ENCODE measurements around the gene PIGL. TPM values are rescaled to one million over a fixed set of nuclear protein-coding genes. Genes with fewer than 3 reads are reported as not detected.

PIGL gene
- total RNA-seq, 2 experiments from 2014 or later = 22.4 to 24.1 TPM

DNA sequence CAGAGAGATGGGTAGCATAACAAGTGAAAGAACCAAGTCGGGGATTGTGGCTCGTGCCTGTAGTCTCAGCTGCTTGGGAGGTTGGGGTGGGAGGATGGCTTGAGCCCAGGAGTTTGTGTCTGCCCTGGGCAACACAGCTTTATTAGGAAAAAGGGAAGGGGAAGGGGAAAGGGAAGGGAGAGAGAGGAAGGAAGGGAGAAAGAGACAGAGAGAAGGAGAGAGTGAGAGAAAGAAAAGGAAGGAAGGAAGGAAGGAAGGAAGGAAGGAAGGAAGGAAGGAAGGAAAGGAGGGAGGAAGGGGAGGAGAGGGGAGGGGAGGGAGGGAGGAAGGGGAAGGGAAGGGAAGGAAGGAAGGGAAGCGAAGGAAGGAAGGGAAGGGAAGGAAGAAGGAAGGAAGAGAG lies 103.0 kb downstream of the PIGL start:
- Mint-ChIP-seq H3K27ac (no peak overlapping the region), H3K4me3 (no peak overlapping the region), H3K9me3 (ENCODE audit: insufficient read depth) (no peaks in the 10 kb centered on the region), H3K4me1 (ENCODE audit: low read depth) (no peaks in the 10 kb centered on the region), H3K36me3 (ENCODE audit: low read depth) (peaks cover 6% of the 10 kb centered on the region), H3K27me3 (ENCODE audit: low read depth) (no peaks in the 10 kb centered on the region)
- ChIA-PET POLR2A (no interaction called here), CTCF (interaction anchor here (0.7 kb wide), 1 partner anchor 96 kb away, joined by 3 read pairs; no protein-coding TSS in a partner anchor)
- DNase-seq (no peak), ATAC-seq (no peak)

DNA sequence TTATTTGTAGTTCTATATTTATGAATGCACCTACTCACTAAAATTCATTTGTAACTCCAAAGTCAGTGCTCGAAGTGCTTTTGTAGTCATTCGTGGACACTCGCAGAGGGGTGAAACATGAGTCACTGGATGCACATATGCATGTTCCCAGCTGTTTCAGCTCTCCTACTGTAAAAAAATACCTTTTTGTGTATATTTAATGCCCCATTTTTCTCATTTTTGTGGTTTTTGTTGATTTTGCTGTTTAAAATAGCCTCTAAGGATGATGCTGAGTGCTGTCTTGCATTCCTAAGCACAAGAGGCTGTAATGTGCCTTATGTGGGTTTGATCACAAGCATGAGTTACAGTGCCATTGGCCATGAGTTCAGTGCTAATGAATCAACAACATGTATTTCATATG lies 105.6 kb downstream of the PIGL start:
- H3K36me3 Mint-ChIP-seq (ENCODE audit: low read depth) = peaks cover 10% of the 10 kb centered on the region
- H3K9me3 Mint-ChIP-seq (ENCODE audit: insufficient read depth) = no peaks in the 10 kb centered on the region
- no peaks in the 10 kb centered on the region for H3K27me3 Mint-ChIP-seq (ENCODE audit: low read depth)
- CTCF ChIA-PET = no interaction called here
- POLR2A ChIA-PET = no interaction called here
- no peak overlapping the region for H3K27ac Mint-ChIP-seq
- H3K4me3 Mint-ChIP-seq = no peak overlapping the region
- no peak for DNase-seq
- H3K4me1 Mint-ChIP-seq (ENCODE audit: low read depth) = no peaks in the 10 kb centered on the region
- ATAC-seq = no peak

DNA sequence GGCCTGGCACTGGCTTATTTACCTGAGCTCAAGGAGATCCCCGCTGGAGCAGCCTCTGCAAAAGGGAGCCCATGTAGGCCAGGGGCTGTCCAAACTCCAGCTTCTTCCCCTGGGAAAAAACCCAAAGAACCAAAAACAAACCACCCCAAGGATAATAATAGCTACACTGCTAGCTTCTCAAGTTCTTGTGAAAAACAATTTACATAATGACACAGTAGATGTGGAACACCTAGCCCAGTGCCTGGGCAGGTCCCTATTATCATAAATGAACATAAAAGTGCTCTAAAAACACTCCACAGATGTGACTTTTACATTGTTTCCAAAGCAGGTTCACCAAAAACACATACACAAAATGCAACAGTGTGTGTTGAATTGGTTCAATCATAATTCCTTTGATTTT lies 109.0 kb downstream of the PIGL start:
- ChIA-PET POLR2A (interaction anchor here (0.6 kb wide), 1 partner anchor 243 kb away, joined by 3 read pairs; no protein-coding TSS in a partner anchor), CTCF (interaction anchor here (1.3 to 3.0 kb wide), 3 partner anchors 21 to 38 kb away, joined by 3 to 9 read pairs (median 9); no protein-coding TSS in a partner anchor)
- ATAC-seq (no peak), DNase-seq (no peak)
- Mint-ChIP-seq H3K27ac (no peak overlapping the region), H3K4me3 (no peak overlapping the region), H3K9me3 (ENCODE audit: insufficient read depth) (no peaks in the 10 kb centered on the region), H3K27me3 (ENCODE audit: low read depth) (no peaks in the 10 kb centered on the region), H3K4me1 (ENCODE audit: low read depth) (no peaks in the 10 kb centered on the region), H3K36me3 (ENCODE audit: low read depth) (peaks cover 8% of the 10 kb centered on the region)

DNA sequence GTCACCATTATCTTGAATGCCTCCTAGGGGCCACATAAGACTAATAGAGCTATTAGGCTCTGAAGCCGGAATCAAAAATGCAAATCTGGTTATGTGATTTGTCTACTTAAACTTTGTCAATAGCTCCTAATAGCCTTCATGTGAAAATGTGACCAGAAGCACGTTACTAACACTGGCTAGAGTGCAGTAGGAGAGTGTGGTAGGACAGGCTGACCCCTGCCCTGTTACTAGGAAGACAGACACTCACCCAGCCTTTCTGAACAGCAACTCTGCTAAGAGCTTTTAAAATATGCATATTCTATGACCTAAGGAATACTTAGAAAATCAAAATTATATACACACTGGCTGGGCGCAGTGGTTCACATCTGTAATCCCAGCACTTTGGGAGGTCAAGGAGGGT lies 110.0 kb downstream of the PIGL start:
- Mint-ChIP-seq H3K9me3 (ENCODE audit: insufficient read depth) (no peaks in the 10 kb centered on the region), H3K4me1 (ENCODE audit: low read depth) (no peaks in the 10 kb centered on the region), H3K36me3 (ENCODE audit: low read depth) (peaks cover 8% of the 10 kb centered on the region), H3K27me3 (ENCODE audit: low read depth) (no peaks in the 10 kb centered on the region), H3K27ac (no peak overlapping the region), H3K4me3 (no peak overlapping the region)
- ATAC-seq = no peak
- ChIA-PET CTCF (interaction anchor here (0.8 to 3.0 kb wide), 4 partner anchors 22 to 41 kb away, joined by 3 to 9 read pairs (median 6); no protein-coding TSS in a partner anchor), POLR2A (no interaction called here)
- no peak for DNase-seq

DNA sequence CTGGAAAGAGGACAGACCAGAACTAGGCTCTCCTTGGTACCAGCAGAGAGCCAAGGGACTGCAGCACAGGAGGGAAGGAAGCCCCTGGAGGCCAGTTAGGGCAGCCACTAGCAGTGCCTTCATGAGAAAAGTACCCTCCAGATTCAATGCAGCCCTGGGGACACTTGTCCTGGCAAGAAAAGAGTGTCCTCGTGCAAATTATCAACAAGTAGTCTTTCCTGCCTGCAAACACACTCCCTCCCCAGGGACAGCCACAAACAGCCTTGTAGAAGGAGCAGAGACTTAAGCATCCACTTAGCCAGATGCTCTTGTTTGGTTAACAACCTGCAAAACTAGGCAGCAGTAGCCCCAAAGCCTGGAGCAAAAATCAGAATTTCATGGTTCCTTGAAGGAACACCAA lies 112.0 kb downstream of the PIGL start:
- ATAC-seq (no peak), DNase-seq (no peak)
- Mint-ChIP-seq H3K4me3 (no peak overlapping the region), H3K27me3 (ENCODE audit: low read depth) (no peaks in the 10 kb centered on the region), H3K27ac (no peak overlapping the region), H3K36me3 (ENCODE audit: low read depth) (peaks cover 8% of the 10 kb centered on the region), H3K4me1 (ENCODE audit: low read depth) (no peaks in the 10 kb centered on the region), H3K9me3 (ENCODE audit: insufficient read depth) (no peaks in the 10 kb centered on the region)
- CTCF ChIA-PET = no interaction called here
- POLR2A ChIA-PET = no interaction called here

DNA sequence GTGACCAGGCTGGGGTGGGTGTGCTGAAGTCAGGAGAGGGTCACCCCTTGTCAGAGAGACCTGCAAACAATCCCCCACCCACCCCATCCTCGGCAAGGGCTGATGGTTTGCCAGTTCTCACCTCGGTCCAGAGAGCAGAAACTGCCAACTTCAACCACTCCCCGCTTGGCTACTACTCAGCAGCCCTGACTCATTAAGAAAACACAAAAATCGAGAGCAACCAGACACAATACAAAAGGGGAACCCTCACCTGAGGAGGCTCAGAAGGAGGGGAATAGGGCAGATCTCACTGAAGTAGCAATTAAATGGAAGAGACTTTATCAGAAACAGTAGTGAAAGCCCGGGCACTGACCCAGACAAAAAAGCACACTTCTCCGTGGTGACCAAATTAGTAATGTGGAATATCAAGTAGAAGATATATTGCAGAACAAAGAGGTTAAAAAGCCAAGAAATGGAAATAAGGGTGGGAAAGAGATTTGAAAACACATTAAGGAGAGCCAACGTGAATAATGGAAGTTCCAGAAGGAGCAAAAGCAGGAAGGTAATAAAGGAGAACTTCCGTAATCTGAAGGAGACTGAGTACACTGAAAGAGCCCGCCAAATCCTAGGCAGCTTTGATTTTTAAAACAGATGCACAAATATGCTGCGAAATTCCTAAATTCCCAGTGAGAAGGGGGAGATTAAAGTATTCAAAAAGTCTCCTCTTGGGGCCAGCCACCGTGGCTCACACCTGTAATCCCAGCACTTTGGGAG lies 112.7 kb downstream of the PIGL start:
- POLR2A ChIA-PET = no interaction called here
- H3K27ac Mint-ChIP-seq = no peak overlapping the region
- H3K4me3 Mint-ChIP-seq = no peak overlapping the region
- no peaks in the 10 kb centered on the region for H3K27me3 Mint-ChIP-seq (ENCODE audit: low read depth)
- no peaks in the 10 kb centered on the region for H3K4me1 Mint-ChIP-seq (ENCODE audit: low read depth)
- H3K36me3 Mint-ChIP-seq (ENCODE audit: low read depth) = peaks cover 8% of the 10 kb centered on the region
- ATAC-seq = no peak
- H3K9me3 Mint-ChIP-seq (ENCODE audit: insufficient read depth) = no peaks in the 10 kb centered on the region
- no peak for DNase-seq
- CTCF ChIA-PET = interaction anchor here (0.7 kb wide), 1 partner anchor 123 kb away, joined by 3 read pairs; no protein-coding TSS in a partner anchor

DNA sequence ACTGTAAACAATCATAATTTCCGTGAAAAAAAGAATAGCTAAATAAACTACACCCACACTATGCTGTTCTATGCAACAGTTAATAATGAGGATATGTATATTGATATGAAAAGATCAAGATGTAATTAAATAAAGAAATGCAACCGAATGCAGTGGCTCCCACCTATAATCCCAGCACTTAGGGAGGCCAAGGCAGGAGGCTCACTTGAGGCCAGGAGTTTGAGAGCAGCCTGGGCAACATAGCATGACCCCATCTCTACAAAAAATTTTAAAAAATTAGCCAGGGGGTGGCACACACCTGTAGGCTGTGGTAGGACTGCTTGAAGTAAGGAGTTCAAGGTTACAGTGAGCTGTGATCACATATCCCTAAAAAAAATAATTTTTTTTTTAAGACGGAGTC lies 121.4 kb downstream of the PIGL start:
- Mint-ChIP-seq H3K9me3 (ENCODE audit: insufficient read depth) (no peaks in the 10 kb centered on the region), H3K27me3 (ENCODE audit: low read depth) (no peaks in the 10 kb centered on the region), H3K36me3 (ENCODE audit: low read depth) (peaks cover 15% of the 10 kb centered on the region), H3K4me3 (no peak overlapping the region), H3K27ac (no peak overlapping the region), H3K4me1 (ENCODE audit: low read depth) (no peaks in the 10 kb centered on the region)
- ATAC-seq (no peak), DNase-seq (no peak)
- POLR2A ChIA-PET = no interaction called here
- CTCF ChIA-PET = interaction anchor here (0.6 to 1.4 kb wide), 2 partner anchors 15 to 77 kb away, joined by 3 to 4 read pairs; partner anchors contain the start of genes CENPV and TRPV2

DNA sequence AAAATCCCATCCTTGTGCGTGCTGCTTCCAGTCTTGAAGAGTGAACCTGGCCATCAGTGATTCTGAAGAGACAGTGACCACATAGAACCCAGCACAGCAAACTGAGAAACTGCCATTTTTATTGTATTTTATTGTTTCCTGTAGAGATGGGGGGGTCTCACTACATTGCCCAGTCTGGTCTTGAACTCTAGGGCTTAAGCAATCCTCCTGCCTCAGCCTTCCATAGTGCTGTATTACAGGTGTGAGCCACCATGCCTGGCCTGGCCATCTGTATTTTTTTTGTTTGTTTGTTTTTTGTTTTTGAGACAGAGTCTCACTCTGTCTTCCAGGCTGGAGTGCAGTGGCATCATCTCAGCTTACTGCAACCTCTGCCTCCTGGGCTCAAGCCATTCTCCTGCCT lies 122.4 kb downstream of the PIGL start:
- no peak for ATAC-seq
- H3K27ac Mint-ChIP-seq = no peak overlapping the region
- H3K9me3 Mint-ChIP-seq (ENCODE audit: insufficient read depth) = no peaks in the 10 kb centered on the region
- H3K27me3 Mint-ChIP-seq (ENCODE audit: low read depth) = no peaks in the 10 kb centered on the region
- peaks cover 22% of the 10 kb centered on the region for H3K36me3 Mint-ChIP-seq (ENCODE audit: low read depth)
- no peak overlapping the region for H3K4me3 Mint-ChIP-seq
- peaks cover 1% of the 10 kb centered on the region for H3K4me1 Mint-ChIP-seq (ENCODE audit: low read depth)
- ChIA-PET CTCF (no interaction called here), POLR2A (no interaction called here)
- no peak for DNase-seq

DNA sequence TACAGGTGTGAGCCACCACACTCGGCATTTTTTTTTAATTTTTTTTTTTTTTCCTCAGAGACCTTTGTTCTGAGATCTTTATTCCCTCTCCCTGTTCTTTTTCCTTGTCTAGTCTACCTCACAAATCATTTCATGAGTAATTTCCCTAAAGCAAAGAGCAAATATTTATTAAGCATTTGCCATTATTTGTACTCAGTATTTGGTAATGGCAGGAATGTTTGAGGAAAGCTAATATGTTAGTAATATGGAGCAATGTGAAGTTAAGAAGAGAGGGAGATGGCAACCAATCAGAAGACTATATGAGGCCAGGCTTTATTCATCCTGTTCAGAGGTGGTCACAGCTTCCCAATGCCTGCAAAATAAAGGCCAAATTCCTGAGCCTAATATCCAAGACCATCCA lies 122.9 kb downstream of the PIGL start:
- ChIA-PET POLR2A (no interaction called here), CTCF (no interaction called here)
- Mint-ChIP-seq H3K9me3 (ENCODE audit: insufficient read depth) (no peaks in the 10 kb centered on the region), H3K27me3 (ENCODE audit: low read depth) (no peaks in the 10 kb centered on the region), H3K27ac (no peak overlapping the region), H3K4me3 (no peak overlapping the region), H3K4me1 (ENCODE audit: low read depth) (peaks cover 1% of the 10 kb centered on the region), H3K36me3 (ENCODE audit: low read depth) (peaks cover 22% of the 10 kb centered on the region)
- ATAC-seq (no peak), DNase-seq (no peak)

DNA sequence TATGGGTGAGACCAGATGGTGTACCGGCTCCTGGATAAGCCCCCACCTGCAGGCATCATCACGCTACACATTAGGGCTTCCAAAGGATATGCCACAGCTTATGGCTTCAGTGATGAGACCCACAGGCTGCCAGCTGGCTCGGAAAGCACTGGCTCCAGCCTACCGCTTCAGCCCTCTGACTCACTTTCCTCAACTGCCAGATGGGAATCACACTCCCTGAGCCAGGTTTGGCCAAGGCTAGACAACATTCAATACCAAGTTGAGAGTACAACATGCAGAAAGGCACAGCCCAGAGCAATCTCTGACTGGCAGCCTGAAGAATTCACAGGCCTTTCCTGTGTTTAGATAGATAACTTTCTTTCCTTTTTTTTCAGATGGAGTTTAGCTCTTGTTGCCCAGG lies 126.0 kb downstream of the PIGL start:
- CTCF ChIA-PET = interaction anchor here (1.3 to 2.6 kb wide), 3 partner anchors 9 to 57 kb away, joined by 3 to 11 read pairs (median 9); partner anchors contain the start of gene CENPV
- no peak overlapping the region for H3K4me3 Mint-ChIP-seq
- H3K36me3 Mint-ChIP-seq (ENCODE audit: low read depth) = peaks cover 24% of the 10 kb centered on the region
- ATAC-seq = no peak
- peaks cover 1% of the 10 kb centered on the region for H3K4me1 Mint-ChIP-seq (ENCODE audit: low read depth)
- H3K27ac Mint-ChIP-seq = no peak overlapping the region
- no peak for DNase-seq
- H3K9me3 Mint-ChIP-seq (ENCODE audit: insufficient read depth) = no peaks in the 10 kb centered on the region
- POLR2A ChIA-PET = interaction anchor here (0.8 kb wide), 1 partner anchor 9 kb away, joined by 5 read pairs; no protein-coding TSS in a partner anchor
- no peaks in the 10 kb centered on the region for H3K27me3 Mint-ChIP-seq (ENCODE audit: low read depth)

DNA sequence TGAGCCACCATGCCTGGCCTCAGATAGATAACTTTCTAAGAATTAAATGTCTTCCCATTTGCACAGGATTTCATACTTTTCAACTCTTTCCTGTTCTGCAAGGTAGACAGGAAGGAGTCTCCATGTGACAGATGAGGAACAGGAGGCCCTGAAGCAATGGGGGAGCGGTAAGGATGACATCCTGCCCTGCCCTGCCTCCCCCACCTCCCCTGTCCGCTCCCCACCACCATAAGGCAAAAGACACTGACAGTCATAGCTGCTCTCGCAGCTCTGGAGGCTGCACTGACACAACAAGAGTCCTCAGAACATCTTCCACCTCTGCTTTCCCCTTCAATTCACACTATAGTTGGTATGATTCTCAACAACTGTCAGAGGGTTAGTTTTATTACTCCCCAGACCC lies 126.6 kb downstream of the PIGL start:
- Mint-ChIP-seq H3K27ac (no peak overlapping the region), H3K27me3 (ENCODE audit: low read depth) (no peaks in the 10 kb centered on the region), H3K9me3 (ENCODE audit: insufficient read depth) (no peaks in the 10 kb centered on the region), H3K4me1 (ENCODE audit: low read depth) (peaks cover 1% of the 10 kb centered on the region), H3K4me3 (no peak overlapping the region), H3K36me3 (ENCODE audit: low read depth) (peaks cover 24% of the 10 kb centered on the region)
- ChIA-PET POLR2A (no interaction called here), CTCF (interaction anchor here (1.3 to 2.1 kb wide), 2 partner anchors 20 to 57 kb away, joined by 3 to 9 read pairs; no protein-coding TSS in a partner anchor)
- ATAC-seq (no peak), DNase-seq (no peak)

DNA sequence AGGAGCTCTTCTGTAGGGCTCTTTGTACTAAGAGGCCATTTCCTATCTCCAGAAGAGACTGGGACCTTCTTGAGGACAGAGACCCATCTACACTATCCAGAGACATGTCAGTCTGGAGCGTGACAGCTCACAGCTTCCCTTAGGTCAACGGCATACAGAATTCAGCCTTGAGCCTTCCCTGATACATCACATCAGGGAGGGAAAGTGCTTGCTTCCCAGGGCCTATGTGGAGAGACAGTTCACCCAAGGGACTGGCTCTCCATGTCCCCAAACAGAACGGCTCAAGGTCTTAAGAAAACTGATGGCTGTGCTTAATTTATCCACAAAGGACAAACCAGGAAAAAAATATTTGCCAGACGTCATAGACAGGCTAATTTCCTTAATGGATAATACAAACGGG lies 128.6 kb downstream of the PIGL start:
- ATAC-seq (no peak), DNase-seq (no peak)
- Mint-ChIP-seq H3K4me1 (ENCODE audit: low read depth) (peaks cover 1% of the 10 kb centered on the region), H3K4me3 (no peak overlapping the region), H3K27me3 (ENCODE audit: low read depth) (no peaks in the 10 kb centered on the region), H3K27ac (no peak overlapping the region), H3K9me3 (ENCODE audit: insufficient read depth) (no peaks in the 10 kb centered on the region), H3K36me3 (ENCODE audit: low read depth) (peaks cover 30% of the 10 kb centered on the region)
- ChIA-PET POLR2A (no interaction called here), CTCF (no interaction called here)

All from activated CD8-positive, alpha-beta T cell treated with anti-CD3 and anti-CD28 coated beads, Interleukin-2, amount 10 ng/mL, durations not matched to agents 7 days and 5 days (primary cell).